B cell (primary cell): ENCODE measurements around the gene COA8. TPM values are rescaled to one million over a fixed set of nuclear protein-coding genes. Genes with fewer than 3 reads are reported as not detected.

Experiments used
- ATAC-seq: fragments of 200-7000 bp; cut with Tn5 transposase; one replicate; pipeline ENCODE4 v1.10.0; 2021; ENCODE audit warnings: low read depth, mild to moderate bottlenecking, moderate number of reproducible peaks, moderate library complexity
- CTCF ChIA-PET: fragments of 350-600 bp; sonication (Branson Sonifier 250); formaldehyde crosslinking; loops from one replicate; lab custom pipeline; 2021; ENCODE audit warnings: antibody characterized with exemption, inconsistent platforms; lab: Charles Lee
- POLR2A ChIA-PET: fragments of 350-600 bp; sonication (Branson Sonifier 250); formaldehyde crosslinking; loops from one replicate; lab custom pipeline; 2021; ENCODE audit warnings: antibody characterized with exemption; lab: Charles Lee
- DNase-seq: peaks from one replicate; pipeline ENCODE4 v3.0.0; 2013
- H2AFZ ChIP-seq: 2 replicates; pipeline ENCODE4 v1.6.1; 2012; ENCODE audit warnings: mild to moderate bottlenecking, low read depth, low read length; ENCODE audit not compliant: insufficient read depth, poor library complexity, severe bottlenecking
- H3K27ac ChIP-seq, 2 donors: 1 replicate in 1 of 2; 2 replicates in 1 of 2; pipeline ENCODE4 v1.5.1; 2012 to 2013; ENCODE audit warnings: low read length in 2 of 2, mild to moderate bottlenecking in 2 of 2, moderate library complexity in 1 of 2
- H3K27me3 ChIP-seq, 4 experiments: fragments of 200-600 bp in 1 of 4; sonication (generic) in 1 of 4; replicated peaks in 1 of 4; 1 replicate in 2 of 4; 2 replicates in 2 of 4; pipeline versions ENCODE4 v1.6.1 to v1.7.0; 2013 to 2016; ENCODE audit warnings: low read length in 3 of 4, mild to moderate bottlenecking in 2 of 4, mixed read lengths in 1 of 4, moderate library complexity in 1 of 4; ENCODE audit not compliant: insufficient read depth in 4 of 4, control insufficient read depth in 3 of 4; ENCODE audit errors: control extremely low read depth in 1 of 4
- H3K36me3 ChIP-seq, 2 experiments: replicated peaks in 1 of 2; 1 replicate in 1 of 2; 2 replicates in 1 of 2; pipeline versions ENCODE4 v1.6.1 to v1.7.1; 2013; ENCODE audit warnings: low read length in 1 of 2; ENCODE audit not compliant: insufficient read depth in 2 of 2, control insufficient read depth in 1 of 2; ENCODE audit errors: control extremely low read depth in 1 of 2, extremely low read depth in 1 of 2
- H3K4me1 ChIP-seq, 2 donors: fragments of 200-600 bp in 1 of 2; sonication (generic) in 1 of 2; 1 replicate in 1 of 2; 2 replicates in 1 of 2; pipeline versions ENCODE4 v1.5.1 to v1.6.1; 2013 to 2017; ENCODE audit warnings: low read length in 2 of 2; ENCODE audit not compliant: control insufficient read depth in 2 of 2, insufficient read depth in 2 of 2
- H3K4me2 ChIP-seq: replicated peaks from 2 replicates; pipeline ENCODE3; 2012; ENCODE audit warnings: mild to moderate bottlenecking, low read depth, low read length; ENCODE audit not compliant: poor library complexity, severe bottlenecking
- H3K4me3 ChIP-seq, 5 experiments: fragments of 200-600 bp in 1 of 5; sonication (generic) in 1 of 5; 1 replicate in 3 of 5; 2 replicates in 2 of 5; pipeline versions ENCODE4 v1.5.1 to v1.7.0; 2011 to 2016; ENCODE audit warnings: low read length in 4 of 5, mild to moderate bottlenecking in 4 of 5, low read depth in 2 of 5, control low read depth in 1 of 5, moderate library complexity in 1 of 5; ENCODE audit not compliant: insufficient read depth in 1 of 5; ENCODE audit errors: control extremely low read depth in 1 of 5, extremely low read depth in 1 of 5
- H3K79me2 ChIP-seq: fragments of 200-600 bp; sonication (generic); one replicate; pipeline ENCODE4 v1.6.0; 2016; ENCODE audit warnings: low read length; ENCODE audit not compliant: control insufficient read depth, insufficient read depth
- H3K9ac ChIP-seq: fragments of 200-600 bp; sonication (generic); 2 replicates; pipeline ENCODE4 v1.6.1; 2017; ENCODE audit warnings: mild to moderate bottlenecking, low read length, moderate library complexity
- H3K9me3 ChIP-seq, 3 donors: one replicate each; pipeline versions ENCODE4 v1.6.1 to v1.7.1; 2013; ENCODE audit warnings: low read length in 2 of 3; ENCODE audit not compliant: control insufficient read depth in 2 of 3, insufficient read depth in 1 of 3; ENCODE audit errors: control extremely low read depth in 1 of 3
- H4K20me1 ChIP-seq: 2 replicates; pipeline ENCODE4 v1.6.0; 2012; ENCODE audit warnings: mild to moderate bottlenecking, low read length; ENCODE audit not compliant: insufficient read depth, control insufficient read depth, poor library complexity, severe bottlenecking
- H3K27ac Mint-ChIP-seq: one replicate; pipeline ENCODE4 v1.8.0; 2021; ENCODE audit warnings: mixed read lengths
- H3K27me3 Mint-ChIP-seq: one replicate; pipeline ENCODE4 v1.8.0; 2021; ENCODE audit warnings: mixed read lengths
- H3K4me1 Mint-ChIP-seq: one replicate; pipeline ENCODE4 v1.8.0; 2021; ENCODE audit warnings: mixed read lengths
- H3K4me3 Mint-ChIP-seq: one replicate; pipeline ENCODE4 v1.8.0; 2021; ENCODE audit warnings: mixed read lengths
- H3K9me3 Mint-ChIP-seq: one replicate; pipeline ENCODE4 v1.8.0; 2022; ENCODE audit warnings: mixed read lengths; ENCODE audit not compliant: insufficient read depth
- CTCF ChIP-seq: fragments of 200-600 bp; IDR thresholded peaks from one replicate; pipeline ENCODE4 v1.8.0; 2022; ENCODE audit warnings: antibody characterized with exemption, mild to moderate bottlenecking
- EZH2 ChIP-seq: IDR thresholded peaks from 2 replicates; pipeline ENCODE4 v1.6.1; 2012; ENCODE audit warnings: borderline replicate concordance, low read depth, mild to moderate bottlenecking, moderate library complexity, low read length; ENCODE audit not compliant: insufficient read depth, poor library complexity, severe bottlenecking
- WGBS: methylation state at CpG from one replicate; pipeline ENCODE4 v1.1.5; 2013; ENCODE audit warnings: missing lambda C conversion rate; ENCODE audit not compliant: insufficient coverage; 5-methylcytosine and 5-hydroxymethylcytosine counted together
- intact Hi-C: fragments of 100-400 bp; cut with micrococcal nuclease; formaldehyde crosslinking; loops from one replicate; pipeline ENCODE4 v1.10.0; 2022
- polyA plus RNA-seq: library from polyadenylated mRNA; depleted of rRNA; stranded (reverse); fragments of >200 nt; gene quantifications from 2 replicates; pipeline ENCODE4 v1.2.3, GENCODE V29; 2012
- total RNA-seq, 2 donors: library from RNA; stranded (reverse); fragments of 120-200 nt in 1 of 2; gene quantifications; 1 replicate in 1 of 2; 2 replicates in 1 of 2; pipeline versions ENCODE4 v1.2.3 to v1.2.4, GENCODE V29; 2013 to 2022

Gene COA8
- total and polyA plus RNA-seq, 2 donors (not counting 1 experiment from before 2014, with no cell fraction given) = 7.5 to 24.9 TPM

GRCh38 chr14:103522649-103523574 is 39.8 kb upstream of the COA8 start, which contains the start of gene CKB:
TSS of gene CKB (minus strand) at chr14:103522830. CDS start at chr14:103522493, 337 bp downstream.
- intact Hi-C loops = no loop called here
- peaks cover 34% of the 10 kb centered on the region for H3K4me1 Mint-ChIP-seq
- H3K4me3 ChIP-seq = peak within 1 kb of the TSS; percentile 26 to 75 (median 52)
- H4K20me1 ChIP-seq = peaks cover 11% of the 10 kb centered on the region
- H3K4me1 ChIP-seq = peaks cover 36 to 49% of the 10 kb centered on the region in 2 donors
- peak within 1 kb of the TSS; percentile 67 for H2AFZ ChIP-seq
- H3K27me3 Mint-ChIP-seq = peaks cover 3% of the 10 kb centered on the region
- H3K9me3 ChIP-seq = peaks cover 0 to 14% (median 0%) of the 10 kb centered on the region in 3 donors
- H3K4me3 Mint-ChIP-seq = peak within 1 kb of the TSS; percentile 82
- no peaks in the 10 kb centered on the region for H3K9me3 Mint-ChIP-seq
- H3K36me3 ChIP-seq = no peaks in the 10 kb centered on the region
- CTCF ChIA-PET = interaction anchor here (0.7 to 1.9 kb wide), 2 partner anchors 41 to 157 kb away, joined by 4 to 5 read pairs; no protein-coding TSS in a partner anchor
- WGBS = 8% methylated on average over 106 of the region's 107 CpGs
- H3K27me3 ChIP-seq = peaks cover 0 to 32% (median 11%) of the 10 kb centered on the region in 4 experiments
- H3K79me2 ChIP-seq = no peaks in the 10 kb centered on the region
- H3K4me2 ChIP-seq = peak within 1 kb of the TSS; percentile 98
- POLR2A ChIA-PET = interaction anchor here (0.7 kb wide), 1 partner anchor 1206 kb away, joined by 3 read pairs; no protein-coding TSS in a partner anchor
- H3K9ac ChIP-seq = peak within 1 kb of the TSS; percentile 66
- no peak within 1 kb of the TSS for H3K27ac ChIP-seq
- no peak for ATAC-seq
- no peak within 1 kb of the TSS for H3K27ac Mint-ChIP-seq
- TF ChIP-seq EZH2 (peak; percentile 87), CTCF (no peak)
- peak; percentile 54 for DNase-seq
